IgD-negative memory B cell (primary cell): ENCODE data around the gene CAMK1G. TPM values are rescaled to one million over a fixed set of nuclear protein-coding genes. Genes with fewer than 3 reads are reported as not detected.

Experiments
- polyA plus RNA-seq: library from polyadenylated mRNA; unstranded; fragments of 300-500 nt; fragmentation: Illumina TruSeq; gene quantifications from one replicate; pipeline ENCODE4 v1.2.3, GENCODE V29; 2021

Gene CAMK1G
- polyA plus RNA-seq, 1 donor from 2014 or later = not detected

Other genes starting within 250 kb of the CAMK1G start
- gene LAMB3, start 68.7 kb downstream of the CAMK1G start, polyA plus RNA-seq = not detected
- gene G0S2, start 91.7 kb downstream of the CAMK1G start, polyA plus RNA-seq = 0.38 TPM
- not detected for gene HSD11B1, start 121.1 kb downstream of the CAMK1G start, polyA plus RNA-seq
- gene TRAF3IP3, start 172.3 kb downstream of the CAMK1G start, polyA plus RNA-seq = 240 TPM
- 0.78 TPM for gene C1orf74, start 200.8 kb downstream of the CAMK1G start, polyA plus RNA-seq
- gene IRF6, start 222.4 kb downstream of the CAMK1G start, polyA plus RNA-seq = 0.93 TPM
- 4.4 TPM for gene UTP25, start 244.3 kb downstream of the CAMK1G start, polyA plus RNA-seq